Hepatocyte (in vitro differentiated cells): ENCODE results near the gene RIPK4.

Experiments used
- CTCF ChIP-seq: fragments of 200-600 bp; sonication (generic); IDR thresholded peaks from 2 replicates; pipeline ENCODE4 v1.5.1; 2016; ENCODE audit warnings: antibody characterized with exemption, mild to moderate bottlenecking; ENCODE audit not compliant: poor library complexity
- EZH2 ChIP-seq: fragments of 200-600 bp; sonication (generic); IDR thresholded peaks from 2 replicates; pipeline ENCODE4 v1.6.1; 2016; ENCODE audit warnings: antibody characterized with exemption, mild to moderate bottlenecking, borderline replicate concordance

- TF ChIP-seq EZH2 = no peak
- peak; percentile 86 for TF ChIP-seq CTCF
Observed at GRCh38 chr21:41777951-41778815, 11.3 kb upstream of the RIPK4 start.
